Endothelial cell (in vitro differentiated cells): ENCODE results near the gene C13orf46. TPM values are rescaled to one million over a fixed set of nuclear protein-coding genes. Genes with fewer than 3 reads are reported as not detected.

ENCODE experiments used
- DNase-seq: peaks from one replicate; pipeline ENCODE4 v3.0.0; 2021; ENCODE audit warnings: low spot score
- H3K27ac Mint-ChIP-seq: one replicate; pipeline ENCODE4 v1.8.0; 2021; ENCODE audit warnings: mixed read lengths, inconsistent platforms; ENCODE audit not compliant: unreplicated experiment
- H3K27me3 Mint-ChIP-seq: one replicate; pipeline ENCODE4 v1.8.0; 2021; ENCODE audit warnings: mild to moderate bottlenecking, moderate library complexity, mixed read lengths, inconsistent platforms; ENCODE audit not compliant: unreplicated experiment
- H3K36me3 Mint-ChIP-seq: one replicate; pipeline ENCODE4 v1.8.0; 2021; ENCODE audit warnings: mild to moderate bottlenecking, low read depth, mixed read lengths, inconsistent platforms; ENCODE audit not compliant: unreplicated experiment
- H3K4me1 Mint-ChIP-seq: one replicate; pipeline ENCODE4 v1.8.0; 2021; ENCODE audit warnings: mild to moderate bottlenecking, mixed read lengths, inconsistent platforms; ENCODE audit not compliant: unreplicated experiment
- H3K4me3 Mint-ChIP-seq: one replicate; pipeline ENCODE4 v1.8.0; 2021; ENCODE audit warnings: mild to moderate bottlenecking, mixed read lengths, inconsistent platforms; ENCODE audit not compliant: unreplicated experiment
- H3K9me3 Mint-ChIP-seq: one replicate; pipeline ENCODE4 v1.8.0; 2021; ENCODE audit warnings: mixed read lengths, inconsistent platforms; ENCODE audit not compliant: unreplicated experiment
- total RNA-seq: library from RNA; stranded (reverse); fragmentation: NEBNext Ultra II Directional; extraction: Animal tissue kit (Norgen Biotek cat#: 25700); gene quantifications from one replicate; pipeline ENCODE4 v1.2.1, GENCODE V29; 2021; ENCODE audit not compliant: unreplicated experiment
- TF ChIP-seq, protein P1 (sequence below): fragments of 200-600 bp; sonication (generic); IDR thresholded peaks from one replicate; pipeline ENCODE4 v1.5.0; 2021; ENCODE audit warnings: antibody characterized with exemption; ENCODE audit not compliant: unreplicated experiment

The C13orf46 gene
- total RNA-seq, 1 donor from 2014 or later, result 1.5 TPM

DNA sequence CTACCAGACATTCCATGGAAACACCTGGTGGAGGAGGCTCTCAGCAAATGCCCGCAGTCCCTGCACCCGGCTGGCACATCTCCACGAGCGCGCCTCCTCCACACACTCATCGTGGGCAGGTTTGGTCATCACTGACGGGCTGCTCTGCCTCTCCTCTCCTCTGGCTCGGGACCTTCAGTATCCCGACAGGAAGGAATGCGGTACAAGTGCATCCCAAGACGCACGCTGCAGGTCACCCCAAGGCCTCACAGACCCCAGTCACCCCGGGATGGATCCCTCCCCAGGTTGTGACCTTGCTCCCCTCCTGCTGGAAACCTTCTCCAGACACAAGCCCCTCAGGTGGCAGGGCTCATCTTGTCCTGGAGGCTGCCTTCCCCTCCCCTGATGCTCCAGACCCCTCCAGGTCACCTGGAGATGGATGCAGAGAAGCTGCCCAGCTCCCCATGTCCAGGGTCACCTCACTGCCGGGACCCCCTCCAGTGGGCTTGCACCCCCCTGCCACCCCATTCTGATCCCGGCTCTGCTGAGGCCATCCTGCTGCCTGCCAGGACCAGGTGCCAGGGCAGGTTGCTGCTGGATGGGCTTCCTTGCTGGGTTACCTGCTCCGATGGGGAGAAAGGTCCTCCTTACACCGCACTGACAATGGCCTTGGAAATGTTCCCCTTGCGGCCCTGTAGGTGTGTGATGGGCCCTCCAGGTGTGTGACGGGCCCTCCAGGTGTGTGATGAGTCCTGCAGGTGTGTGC, 29.9 kb downstream of the C13orf46 start:
- Mint-ChIP-seq H3K4me3 (no peak overlapping the region), H3K27ac (no peak overlapping the region), H3K9me3 (no peaks in the 10 kb centered on the region), H3K36me3 (peaks cover 18% of the 10 kb centered on the region), H3K4me1 (no peaks in the 10 kb centered on the region), H3K27me3 (peaks cover 11% of the 10 kb centered on the region)
- no peak for DNase-seq
- TF ChIP-seq, protein P1, sequence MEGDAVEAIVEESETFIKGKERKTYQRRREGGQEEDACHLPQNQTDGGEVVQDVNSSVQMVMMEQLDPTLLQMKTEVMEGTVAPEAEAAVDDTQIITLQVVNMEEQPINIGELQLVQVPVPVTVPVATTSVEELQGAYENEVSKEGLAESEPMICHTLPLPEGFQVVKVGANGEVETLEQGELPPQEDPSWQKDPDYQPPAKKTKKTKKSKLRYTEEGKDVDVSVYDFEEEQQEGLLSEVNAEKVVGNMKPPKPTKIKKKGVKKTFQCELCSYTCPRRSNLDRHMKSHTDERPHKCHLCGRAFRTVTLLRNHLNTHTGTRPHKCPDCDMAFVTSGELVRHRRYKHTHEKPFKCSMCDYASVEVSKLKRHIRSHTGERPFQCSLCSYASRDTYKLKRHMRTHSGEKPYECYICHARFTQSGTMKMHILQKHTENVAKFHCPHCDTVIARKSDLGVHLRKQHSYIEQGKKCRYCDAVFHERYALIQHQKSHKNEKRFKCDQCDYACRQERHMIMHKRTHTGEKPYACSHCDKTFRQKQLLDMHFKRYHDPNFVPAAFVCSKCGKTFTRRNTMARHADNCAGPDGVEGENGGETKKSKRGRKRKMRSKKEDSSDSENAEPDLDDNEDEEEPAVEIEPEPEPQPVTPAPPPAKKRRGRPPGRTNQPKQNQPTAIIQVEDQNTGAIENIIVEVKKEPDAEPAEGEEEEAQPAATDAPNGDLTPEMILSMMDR, result no peak

DNA sequence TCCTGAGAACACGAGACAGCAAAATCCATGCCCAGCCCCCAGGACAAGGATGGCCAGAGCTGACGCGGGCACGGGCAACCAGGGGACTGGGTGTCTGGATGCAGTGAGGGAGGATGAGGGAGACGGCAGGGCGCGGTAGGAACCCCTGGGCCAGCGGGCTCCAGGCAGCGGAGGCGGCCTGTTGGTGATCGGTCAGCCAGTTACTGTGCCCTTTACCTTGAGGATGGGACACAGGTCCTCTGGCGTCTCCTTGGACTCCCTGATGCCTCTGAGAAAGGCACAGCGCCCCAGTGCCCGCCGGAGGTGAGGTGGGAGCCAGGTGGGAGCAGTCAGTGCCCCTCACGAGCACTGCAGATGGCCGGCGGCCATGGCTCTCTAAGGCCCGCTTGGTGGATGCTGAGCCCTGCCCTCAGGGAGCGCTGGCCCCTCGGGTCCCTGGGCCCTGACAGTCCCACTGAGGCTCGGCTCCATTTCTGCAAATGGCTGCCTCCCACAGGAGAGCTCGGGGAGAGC, 31.2 kb downstream of the C13orf46 start:
- Mint-ChIP-seq H3K9me3 (no peaks in the 10 kb centered on the region), H3K27ac (no peak overlapping the region), H3K27me3 (peaks cover 11% of the 10 kb centered on the region), H3K4me1 (peaks cover 7% of the 10 kb centered on the region), H3K4me3 (no peak overlapping the region), H3K36me3 (peaks cover 13% of the 10 kb centered on the region)
- no peak for DNase-seq
- TF ChIP-seq, protein P1, result no peak

DNA sequence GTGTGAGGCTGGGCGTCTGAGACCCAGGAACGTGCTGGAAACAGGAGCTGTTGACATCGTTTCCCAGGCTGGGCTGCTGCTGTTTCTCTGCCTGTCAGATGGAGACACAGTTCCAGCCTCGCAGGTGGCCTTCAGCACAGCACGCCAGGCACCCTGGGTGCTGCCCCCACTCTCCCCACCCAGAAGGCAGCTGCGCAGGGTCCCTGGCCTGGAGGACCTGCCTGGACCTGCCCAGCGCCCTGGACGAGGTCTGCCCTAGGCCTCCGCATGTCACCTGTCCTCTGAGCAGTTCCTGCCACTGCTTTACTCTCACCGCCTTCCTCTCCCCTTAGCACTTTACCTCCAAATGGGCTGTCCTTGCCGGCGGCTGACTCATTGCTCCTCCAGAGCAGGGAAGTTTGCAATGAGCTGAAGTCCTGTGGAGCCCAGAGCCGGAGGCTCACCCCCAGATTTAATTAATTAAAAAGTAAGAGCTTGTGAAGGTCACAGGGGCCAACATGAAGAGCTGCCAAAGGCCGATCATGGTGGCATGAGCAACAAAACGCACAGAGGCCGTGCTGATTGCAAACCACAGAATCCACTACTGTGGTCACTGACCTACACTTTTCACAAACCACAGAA, 32.2 kb downstream of the C13orf46 start:
- H3K36me3 Mint-ChIP-seq, result peaks cover 13% of the 10 kb centered on the region
- H3K4me3 Mint-ChIP-seq, result no peak overlapping the region

DNA sequence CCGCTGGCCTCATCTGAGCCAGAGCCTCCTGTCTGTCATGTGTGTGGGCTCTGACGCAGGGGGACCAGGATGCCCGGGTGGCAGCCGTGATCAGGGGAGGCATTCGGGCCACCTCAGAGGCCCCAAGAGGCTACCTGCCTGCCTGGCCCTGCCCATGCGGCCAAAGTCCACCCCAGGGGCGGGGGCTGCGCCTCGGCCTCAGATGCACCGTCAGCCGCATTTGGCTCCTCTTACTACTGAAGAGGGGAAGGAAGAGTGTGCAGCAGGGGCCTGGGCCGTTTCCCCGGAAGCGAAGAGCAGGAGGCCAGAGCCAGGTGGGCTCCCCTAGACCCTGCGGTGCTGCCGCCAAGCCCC, 34.0 kb downstream of the C13orf46 start:
- no peak for DNase-seq
- peaks cover 5% of the 10 kb centered on the region for H3K27me3 Mint-ChIP-seq
- H3K4me3 Mint-ChIP-seq, result no peak overlapping the region
- no peaks in the 10 kb centered on the region for H3K9me3 Mint-ChIP-seq
- TF ChIP-seq, protein P1, result no peak
- H3K27ac Mint-ChIP-seq, result no peak overlapping the region
- H3K36me3 Mint-ChIP-seq, result peaks cover 13% of the 10 kb centered on the region
- peaks cover 23% of the 10 kb centered on the region for H3K4me1 Mint-ChIP-seq

More for the DNA sequence above, 32.2 kb downstream of the C13orf46 start:
- H3K27ac Mint-ChIP-seq, result no peak overlapping the region
- no peaks in the 10 kb centered on the region for H3K9me3 Mint-ChIP-seq
- H3K27me3 Mint-ChIP-seq, result peaks cover 11% of the 10 kb centered on the region
- TF ChIP-seq, protein P1, result no peak
- H3K4me1 Mint-ChIP-seq, result peaks cover 13% of the 10 kb centered on the region
- DNase-seq, result no peak
